Kidney (tissue), 14 donors: ENCODE data around the gene PELI3. TPM values are rescaled to one million over a fixed set of nuclear protein-coding genes. Genes with fewer than 3 reads are reported as not detected.

Source experiments
- DNase-seq, 5 donors: peaks; one replicate each; pipeline ENCODE4 v3.0.0-alpha.2; 2013 to 2020
- FAIRE-seq: peaks from 2 replicates; lab custom pipeline; 2012; peaks lifted over from hg19 to GRCh38; lab: Jason Lieb, UNC
- H3K27ac ChIP-seq, 2 donors: one replicate each; pipeline ENCODE4 v1.7.0; 2013; ENCODE audit warnings: low read depth in 2 of 2, low read length in 2 of 2, inconsistent platforms in 1 of 2
- H3K27me3 ChIP-seq: one replicate; pipeline ENCODE4 v1.7.1; 2013; ENCODE audit warnings: low read length, inconsistent platforms; ENCODE audit not compliant: control insufficient read depth, insufficient read depth
- H3K36me3 ChIP-seq, 3 donors: one replicate each; pipeline versions ENCODE4 v1.7.0 to v1.7.1; 2013; ENCODE audit warnings: low read length in 3 of 3, control low read depth in 1 of 3, inconsistent platforms in 1 of 3; ENCODE audit not compliant: insufficient read depth in 3 of 3, control insufficient read depth in 2 of 3
- H3K4me1 ChIP-seq, 3 donors: one replicate each; pipeline versions ENCODE4 v1.7.0 to v1.7.1; 2013; ENCODE audit warnings: low read length in 3 of 3, inconsistent platforms in 1 of 3, low read depth in 1 of 3; ENCODE audit not compliant: control insufficient read depth in 2 of 3, insufficient read depth in 2 of 3
- H3K4me3 ChIP-seq, 3 donors: one replicate each; pipeline versions ENCODE4 v1.7.0 to v1.8.1; 2013; ENCODE audit warnings: low read length in 3 of 3, control low read depth in 1 of 3, inconsistent platforms in 1 of 3
- H3K9ac ChIP-seq, 3 donors: one replicate each; pipeline versions ENCODE4 v1.7.0 to v1.7.1; 2013; ENCODE audit warnings: low read length in 3 of 3, control low read depth in 1 of 3, inconsistent platforms in 1 of 3
- H3K9me3 ChIP-seq, 3 donors: one replicate each; pipeline versions ENCODE4 v1.7.0 to v1.7.1; 2013; ENCODE audit warnings: low read length in 3 of 3, control low read depth in 1 of 3, inconsistent platforms in 1 of 3; ENCODE audit not compliant: control insufficient read depth in 2 of 3, insufficient read depth in 1 of 3
- CTCF ChIP-seq: IDR thresholded peaks from 3 replicates; pipeline ENCODE4 v1.5.1; 2012; ENCODE audit warnings: mild to moderate bottlenecking, moderate library complexity, borderline replicate concordance; ENCODE audit not compliant: insufficient read depth; ENCODE audit errors: extremely low read depth
- intact Hi-C: fragments of 100-400 bp; cut with DNase I; formaldehyde crosslinking; loops from one replicate; pipeline ENCODE4 v1.11.1; 2022
- polyA plus RNA-seq: library from polyadenylated mRNA; stranded (reverse); fragments of 350-450 nt; fragmentation: Illumina TruSeq; extraction: RNeasy Lipid Tissue Mini Kit (QIAGEN cat#74804); gene quantifications from one replicate; pipeline ENCODE4 v1.2.3, GENCODE V29; 2014; ENCODE audit warnings: low read depth, low replicate concordance; ENCODE audit not compliant: insufficient read depth
- total RNA-seq: library from RNA; stranded (reverse); fragmentation: NEBNext Ultra II Directional; extraction: Animal tissue kit (Norgen Biotek cat#: 25700); gene quantifications from one replicate; pipeline ENCODE4 v1.2.1, GENCODE V29; 2021
- donor health status: control.
- donor health status: control.
- donor health status: control.
- donor health status: control.
- donor health status: control.
- donor health status: DM: yes; HTN: yes; CAD: no.
- donor health status: Normal renal cell carcinoma (clear cell type).

The PELI3 gene
- total and polyA plus RNA-seq, 2 donors from 2014 or later, result 8.1 to 9.1 TPM

- FAIRE-seq, result no peak
- DNase-seq, result no peak
- peak overlapping the region in 2 of 3 donors; percentile 42 to 43 for H3K4me3 ChIP-seq
- H3K9me3 ChIP-seq, result no peaks in the 10 kb centered on the region
- TF ChIP-seq CTCF, result no peak
- intact Hi-C loops, result no loop called here
- no peak overlapping the region for H3K27ac ChIP-seq
- H3K36me3 ChIP-seq, result peaks cover 0 to 8% (median 0%) of the 10 kb centered on the region in 3 donors
- H3K27me3 ChIP-seq, result no peaks in the 10 kb centered on the region
- no peak overlapping the region for H3K9ac ChIP-seq
- peaks cover 0 to 8% (median 0%) of the 10 kb centered on the region in 3 donors for H3K4me1 ChIP-seq
Measured at GRCh38 chr11:66492161-66492865, 25.6 kb downstream of the PELI3 start.

GRCh38 chr11:66493130-66493529, 26.4 kb downstream of the PELI3 start:
- Histone ChIP-seq H3K27me3 (no peaks in the 10 kb centered on the region), H3K9me3 (no peaks in the 10 kb centered on the region), H3K36me3 (peaks cover 0 to 3% (median 0%) of the 10 kb centered on the region in 3 donors), H3K27ac (no peak overlapping the region), H3K9ac (no peak overlapping the region), H3K4me3 (peak overlapping the region in 2 of 3 donors; percentile 42 to 43), H3K4me1 (peaks cover 0 to 8% (median 0%) of the 10 kb centered on the region in 3 donors)
- TF ChIP-seq CTCF, result no peak
- FAIRE-seq (no peak), DNase-seq (no peak)
- intact Hi-C loops, result no loop called here

- TF ChIP-seq CTCF, result no peak
- Histone ChIP-seq H3K4me3 (no peak overlapping the region), H3K9me3 (no peaks in the 10 kb centered on the region), H3K36me3 (peaks cover 0 to 3% (median 0%) of the 10 kb centered on the region in 3 donors), H3K27me3 (no peaks in the 10 kb centered on the region), H3K4me1 (peaks cover 0 to 8% (median 0%) of the 10 kb centered on the region in 3 donors), H3K9ac (no peak overlapping the region), H3K27ac (no peak overlapping the region)
- no peak for FAIRE-seq
- intact Hi-C loops, result no loop called here
- peak in 1 of 5 donors; percentile 14 for DNase-seq
Measured at GRCh38 chr11:66494458-66494857, 27.8 kb downstream of the PELI3 start.
